ENCODE results near the gene SPRY1.

GRCh38 chr4:123366144-123366748 is 30.3 kb upstream of the SPRY1 start:
- TF ChIP-seq POLR2AphosphoS5 (IDR thresholded peaks at IDR 0.05) = no peak
- TF ChIP-seq CTCF (IDR thresholded peaks at IDR 0.05) = no peak
- no peak for TF ChIP-seq POLR2A (IDR thresholded peaks at IDR 0.05)
